ENCODE data around the gene STEAP1B.
"Not testable (repeated sequence)": the region's sequence is repeated elsewhere in the genome, so short reads cannot be mapped to it uniquely, and the experiment has no call there.

Gene STEAP1B

DNA sequence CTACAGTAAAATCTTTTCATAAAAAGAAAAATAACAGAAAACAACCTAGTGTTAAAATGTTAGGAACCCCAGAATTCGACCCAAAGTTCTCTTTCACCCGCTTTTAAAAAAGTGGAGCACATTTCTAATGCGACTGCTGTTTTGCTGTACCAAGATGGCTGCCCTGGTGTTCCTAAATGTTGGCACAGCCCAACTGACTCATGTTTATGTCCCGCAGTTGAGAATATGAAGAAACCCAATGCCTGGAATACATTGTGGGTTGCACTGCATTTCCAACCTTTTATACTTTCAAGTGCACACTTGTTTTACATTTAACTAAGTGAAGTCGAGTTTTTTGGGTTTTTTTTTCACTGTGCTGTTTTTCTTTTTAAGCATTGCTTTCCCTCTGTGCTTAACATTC lies 944 bp downstream of the STEAP1B start:
- DNase-seq, result no peak

GRCh38 chr7:22496912-22497311 lies 3.1 kb downstream of the STEAP1B start:
- not testable (repeated sequence) for DNase-seq

GRCh38 chr7:22496296-22496888 lies 3.6 kb downstream of the STEAP1B start:
- not testable (repeated sequence) for DNase-seq

- not testable (repeated sequence) for DNase-seq
These were observed 6.6 kb downstream of the STEAP1B start for GRCh38 chr7:22493160-22493925.

DNA sequence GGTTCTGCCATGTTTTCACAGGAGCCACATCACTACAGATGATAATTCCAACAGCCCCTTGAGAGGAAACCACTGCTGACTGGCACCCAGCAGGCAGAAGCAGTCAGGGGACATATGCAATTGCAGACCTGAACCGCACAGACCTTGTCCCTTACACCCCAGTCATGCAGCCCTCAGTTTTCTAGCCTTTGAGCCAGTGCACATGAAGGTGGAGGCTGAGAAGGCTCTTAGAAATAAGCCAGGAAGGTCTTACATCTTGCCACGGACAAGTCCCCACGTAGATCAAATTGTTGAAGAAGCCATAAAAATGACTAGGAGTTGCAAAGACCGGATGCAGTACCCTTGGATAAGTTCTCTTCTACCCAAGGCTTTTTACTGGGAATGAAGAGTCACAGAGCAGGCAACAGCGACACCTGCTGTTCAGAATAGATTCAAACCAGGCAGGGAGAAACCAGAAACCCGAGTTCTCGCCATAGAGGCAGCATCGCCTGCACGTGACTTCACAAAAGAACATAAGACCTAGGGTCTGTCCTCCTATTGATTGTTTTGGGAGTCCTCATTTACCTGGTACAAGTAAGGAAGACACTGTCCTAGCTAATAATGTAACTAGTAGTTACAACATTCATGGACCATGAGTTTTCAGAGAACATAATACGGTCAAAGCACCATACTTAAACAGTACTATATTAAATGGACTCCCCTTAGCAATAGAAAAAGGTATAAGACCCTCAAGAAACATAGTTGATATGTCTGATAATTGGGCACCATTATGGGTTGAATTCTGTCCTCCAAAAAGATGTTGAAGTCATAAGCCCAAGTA lies 11.1 kb downstream of the STEAP1B start:
- DNase-seq, result peak in 53 of 56 donors; percentile 6 to 90 (median 64)

- DNase-seq, result no peak
These were observed 11.9 kb downstream of the STEAP1B start for GRCh38 chr7:22487978-22488642.

DNA sequence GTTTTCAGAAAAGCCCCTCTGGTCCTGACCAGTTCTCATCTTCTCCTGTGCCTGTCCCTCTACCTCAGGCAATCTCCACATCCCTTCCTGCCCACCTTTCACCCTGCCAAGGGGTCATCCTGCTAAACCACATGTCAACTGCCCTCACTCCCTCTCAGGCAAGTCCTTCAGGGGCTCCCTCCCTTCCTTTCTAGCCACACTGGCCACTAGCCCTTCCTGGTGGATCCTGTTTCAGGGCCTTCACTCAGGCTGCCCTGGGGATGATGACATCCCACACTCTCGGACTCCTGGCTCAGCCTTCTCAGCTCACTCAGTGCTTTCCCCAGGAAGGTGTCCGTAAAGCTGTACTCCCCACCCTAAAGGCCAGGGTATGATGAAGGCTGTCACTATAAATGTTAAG lies 13.4 kb downstream of the STEAP1B start:
- DNase-seq, result no peak

GRCh38 chr7:22485189-22485588 lies 14.8 kb downstream of the STEAP1B start:
- no peak for DNase-seq

DNA sequence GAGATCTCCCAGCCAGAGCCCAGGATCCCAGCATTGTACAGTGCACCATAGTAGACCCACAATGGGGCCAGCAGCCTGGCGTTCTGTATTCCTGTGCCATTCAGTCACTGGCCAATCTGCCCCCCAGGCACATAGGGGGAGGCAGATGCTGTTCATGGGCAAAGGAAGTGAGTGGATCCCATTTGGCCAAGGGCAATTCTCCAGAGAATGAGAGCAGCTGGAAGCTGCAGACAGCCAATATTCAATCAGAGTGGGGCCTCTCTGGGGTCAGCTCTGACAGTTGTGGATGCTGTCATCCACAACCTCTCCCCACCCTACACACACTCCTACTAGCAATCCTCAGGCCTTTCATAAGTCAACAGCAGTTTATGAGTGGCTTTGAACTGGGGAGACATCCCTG lies 17.5 kb downstream of the STEAP1B start:
- DNase-seq, result no peak

DNA sequence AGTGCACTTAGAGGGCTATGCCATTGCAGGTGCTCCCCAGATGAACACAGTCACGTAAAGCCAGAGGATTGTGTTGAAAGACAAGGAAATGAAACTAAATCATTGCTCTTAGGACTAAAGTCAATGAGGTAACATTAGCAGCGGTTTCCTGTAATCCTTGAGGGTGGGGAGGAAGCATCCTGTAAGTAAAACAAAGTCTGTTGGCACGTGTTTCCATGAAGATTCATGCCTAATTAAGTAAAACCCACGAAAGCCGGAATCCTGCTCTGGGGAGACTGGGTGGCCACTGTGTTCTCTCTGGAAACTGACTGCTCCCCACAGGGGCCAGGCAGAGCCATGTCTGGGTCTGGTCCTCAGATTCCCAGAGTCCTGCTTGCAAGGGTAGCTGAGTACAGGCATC lies 18.3 kb downstream of the STEAP1B start:
- DNase-seq, result no peak

- DNase-seq, result no peak
These were observed 19.4 kb downstream of the STEAP1B start for GRCh38 chr7:22480523-22481075.

DNA sequence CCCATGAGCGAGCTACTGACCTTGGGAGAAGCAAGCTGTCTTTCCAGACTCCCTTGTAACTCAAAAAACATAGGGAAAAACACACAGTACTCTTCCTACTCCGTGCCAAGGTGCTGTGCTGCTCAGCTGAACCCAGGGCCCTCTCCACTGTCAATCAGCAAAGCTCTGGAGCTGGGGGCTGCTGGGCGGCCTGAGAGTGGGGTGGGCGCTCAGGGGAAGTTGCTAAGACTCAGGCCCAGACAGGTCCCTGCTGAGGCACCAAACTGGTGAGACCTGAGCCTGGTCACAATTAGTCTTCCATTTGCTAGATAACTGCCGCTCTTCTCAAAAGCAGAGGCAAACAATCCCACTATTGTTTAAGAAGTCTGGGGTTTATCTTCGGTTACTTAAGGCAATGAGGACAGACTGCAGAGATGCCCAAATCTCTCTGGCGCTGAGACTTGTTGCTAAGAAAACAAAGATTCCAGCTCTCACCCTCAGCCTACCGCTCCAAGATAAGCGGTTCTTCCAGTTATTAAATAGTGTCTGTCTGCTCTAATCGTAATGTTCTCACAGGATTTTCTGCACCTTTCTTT lies 22.0 kb downstream of the STEAP1B start:
- no peak for DNase-seq

DNA sequence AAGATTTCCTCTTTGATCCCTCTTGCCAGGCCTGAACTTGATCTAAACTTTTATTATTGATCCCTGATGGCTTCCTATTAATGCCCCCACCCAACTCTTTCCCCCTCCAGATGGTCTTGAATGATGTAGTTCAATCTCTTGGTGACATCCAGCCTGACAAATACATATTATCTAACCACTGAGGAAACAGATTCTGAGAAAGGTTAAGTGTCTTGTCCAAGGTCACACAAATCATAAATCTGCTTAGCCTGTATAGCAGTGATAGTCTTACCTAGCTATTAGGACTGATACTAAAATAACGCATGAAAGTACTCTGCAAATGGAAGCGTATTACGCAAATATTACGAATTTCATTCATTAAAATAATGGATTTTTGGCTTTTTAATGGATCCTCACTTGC lies 22.7 kb downstream of the STEAP1B start:
- DNase-seq, result no peak

- no peak for DNase-seq
These were observed 23.2 kb downstream of the STEAP1B start for GRCh38 chr7:22476824-22477223.

DNA sequence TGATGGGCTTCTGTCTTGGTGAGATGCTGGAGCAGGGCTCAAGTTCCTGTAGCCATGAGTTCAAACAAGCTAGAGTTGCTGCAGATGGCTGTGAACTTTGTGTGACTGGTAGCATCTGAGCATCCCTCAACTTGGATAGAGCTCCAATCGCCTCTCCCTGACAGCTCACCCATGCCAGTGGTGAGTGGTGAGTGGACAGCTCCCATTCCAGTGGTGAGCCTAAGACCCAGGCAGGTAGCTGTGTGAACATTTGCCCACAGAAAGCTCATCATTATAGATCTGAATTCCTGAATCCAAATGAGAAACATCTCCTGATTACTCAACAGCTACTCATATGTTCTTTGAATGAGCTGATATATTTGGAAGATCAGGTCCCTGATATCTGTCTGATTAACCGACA lies 25.3 kb downstream of the STEAP1B start:
- no peak for DNase-seq

DNA sequence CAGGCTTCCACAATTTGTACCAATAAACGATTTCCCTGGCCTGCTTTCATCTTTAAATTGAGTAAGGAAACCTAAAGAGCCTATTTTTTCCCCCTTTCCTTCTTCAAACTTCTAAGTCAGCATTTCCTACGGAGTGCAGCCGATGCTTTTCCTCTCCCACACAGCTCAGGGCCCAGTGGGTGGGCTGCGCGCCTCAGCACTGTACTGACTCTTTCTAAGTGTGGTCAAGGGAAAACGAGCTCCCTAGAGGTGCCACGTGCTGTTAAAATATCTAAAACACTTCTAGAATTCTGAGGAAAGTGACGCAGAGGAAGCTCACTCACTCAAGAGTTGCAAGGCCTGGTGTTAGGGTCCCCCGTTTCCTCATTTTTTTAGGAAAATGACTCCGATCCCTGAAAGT lies 29.0 kb downstream of the STEAP1B start:
- DNase-seq, result no peak

DNA sequence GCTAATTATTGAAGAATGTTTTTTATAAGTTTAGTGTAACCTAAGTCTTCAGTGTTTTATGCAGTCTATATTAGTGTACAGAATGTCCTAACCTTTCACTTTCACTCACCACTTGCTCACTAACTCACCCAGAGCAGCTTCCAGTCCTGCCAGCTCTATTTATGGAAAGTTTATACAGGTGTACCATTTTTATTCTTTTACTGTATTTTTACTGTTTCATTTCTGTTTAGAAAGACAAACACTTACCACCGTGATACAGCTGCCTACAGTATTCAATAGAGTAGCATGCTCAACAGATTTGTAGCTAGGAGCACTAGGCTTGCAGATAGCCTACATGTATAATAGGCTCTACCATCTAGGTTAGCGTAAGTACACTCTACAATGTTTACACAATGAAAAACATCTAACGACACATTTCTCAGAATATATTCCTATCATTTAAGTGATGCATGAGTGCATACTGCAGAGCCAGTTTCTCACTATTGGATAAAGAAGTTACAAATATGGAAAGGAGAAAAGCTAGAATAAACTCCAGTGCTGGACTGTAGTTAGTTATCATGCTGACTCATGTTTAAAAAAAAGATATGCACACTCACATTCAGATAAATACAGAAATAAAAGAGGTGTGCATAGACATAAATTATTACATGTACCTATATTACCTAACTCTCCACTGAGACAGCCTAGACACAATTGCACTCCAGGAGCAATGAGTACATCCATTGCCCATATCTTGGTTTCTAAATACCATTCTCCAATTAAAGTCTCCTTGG lies 30.4 kb downstream of the STEAP1B start:
- no peak for DNase-seq

DNA sequence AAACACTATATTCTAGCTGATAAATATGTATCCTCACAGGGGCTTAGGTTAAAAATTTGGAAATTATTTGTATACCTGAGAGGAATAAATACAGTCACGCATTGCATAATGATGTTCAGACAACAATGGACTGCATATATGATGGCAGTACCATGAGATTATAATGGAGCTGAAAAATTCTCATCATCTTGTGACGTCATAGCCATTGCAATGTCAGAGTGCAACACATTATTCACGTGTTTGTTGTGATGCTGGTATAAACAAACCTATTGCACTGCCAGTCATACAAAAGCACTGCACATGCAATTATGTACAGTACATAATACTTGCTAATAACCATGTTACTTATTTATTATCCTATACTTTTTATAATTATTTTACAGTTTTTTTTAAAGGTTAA lies 31.4 kb downstream of the STEAP1B start:
- DNase-seq, result no peak

GRCh38 chr7:22464299-22464698 lies 35.7 kb downstream of the STEAP1B start:
- DNase-seq, result no peak

DNA sequence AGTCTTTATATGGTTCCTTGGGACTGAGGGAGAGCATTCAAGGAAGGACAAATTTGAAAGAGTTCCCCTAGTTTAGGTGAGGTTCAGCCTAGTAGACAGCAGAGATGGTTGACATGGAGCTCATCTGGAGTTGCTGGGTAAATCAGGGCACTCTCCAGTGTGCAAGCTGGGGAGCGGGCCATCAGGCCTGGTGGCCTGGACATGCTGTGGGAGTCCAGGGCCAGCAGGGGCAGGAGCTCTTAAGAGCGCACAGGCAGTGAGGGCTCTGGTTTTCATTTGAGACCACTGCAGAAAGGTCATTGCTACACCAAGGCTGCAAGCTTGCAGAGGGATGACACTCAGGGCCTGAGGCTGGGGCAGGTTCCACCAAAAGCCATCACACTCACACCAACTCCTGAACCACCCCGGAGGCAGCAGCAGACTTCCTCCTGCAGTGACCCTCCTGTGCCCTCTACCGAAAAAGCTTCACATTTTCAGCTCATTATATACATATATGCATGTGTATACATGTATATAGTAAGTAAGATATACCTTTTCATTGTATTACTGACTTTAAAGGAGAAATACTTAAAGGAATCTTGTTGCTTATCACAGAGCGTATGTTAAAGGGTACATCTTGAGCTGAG lies 39.5 kb downstream of the STEAP1B start:
- no peak for DNase-seq
